ENCODE data around the gene RNASE4.

The RNASE4 gene

DNA sequence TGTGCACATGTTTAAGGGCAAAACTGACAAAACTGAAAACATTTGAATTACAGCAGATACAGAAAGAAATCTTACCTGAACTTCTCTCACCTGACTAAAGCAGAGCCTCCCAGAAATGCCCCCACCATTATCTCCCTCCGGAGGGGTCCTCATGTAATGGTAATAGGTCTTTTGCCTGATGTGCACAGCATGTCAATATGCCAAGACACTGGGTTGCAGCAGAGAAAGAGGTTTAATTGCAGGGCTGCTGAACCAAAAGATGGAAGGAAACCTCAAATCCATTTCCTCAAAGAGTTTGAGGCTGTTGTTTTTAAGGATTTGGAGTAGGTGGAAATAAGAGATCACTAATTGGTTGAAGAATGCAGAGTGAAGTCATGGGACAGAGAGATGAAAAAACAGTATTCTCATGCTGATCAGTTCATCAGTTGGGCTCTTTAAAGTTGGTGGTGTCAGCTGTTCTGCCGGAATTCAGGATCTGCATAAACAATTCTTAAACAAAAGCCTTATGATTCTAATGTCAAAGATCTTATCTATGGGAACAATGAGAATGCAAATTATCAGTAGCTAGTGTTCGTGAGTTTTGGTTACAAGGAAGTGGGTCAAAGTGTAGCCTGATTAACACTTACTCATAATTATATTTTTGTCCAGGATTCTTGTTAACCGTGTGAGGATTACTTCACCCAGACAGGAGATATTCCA, 22.4 kb downstream of the RNASE4 start:
- H3K4me3 ChIP-seq (ENCODE audit: low read depth, low read length): no peak overlapping the region
- TF ChIP-seq, protein P1, sequence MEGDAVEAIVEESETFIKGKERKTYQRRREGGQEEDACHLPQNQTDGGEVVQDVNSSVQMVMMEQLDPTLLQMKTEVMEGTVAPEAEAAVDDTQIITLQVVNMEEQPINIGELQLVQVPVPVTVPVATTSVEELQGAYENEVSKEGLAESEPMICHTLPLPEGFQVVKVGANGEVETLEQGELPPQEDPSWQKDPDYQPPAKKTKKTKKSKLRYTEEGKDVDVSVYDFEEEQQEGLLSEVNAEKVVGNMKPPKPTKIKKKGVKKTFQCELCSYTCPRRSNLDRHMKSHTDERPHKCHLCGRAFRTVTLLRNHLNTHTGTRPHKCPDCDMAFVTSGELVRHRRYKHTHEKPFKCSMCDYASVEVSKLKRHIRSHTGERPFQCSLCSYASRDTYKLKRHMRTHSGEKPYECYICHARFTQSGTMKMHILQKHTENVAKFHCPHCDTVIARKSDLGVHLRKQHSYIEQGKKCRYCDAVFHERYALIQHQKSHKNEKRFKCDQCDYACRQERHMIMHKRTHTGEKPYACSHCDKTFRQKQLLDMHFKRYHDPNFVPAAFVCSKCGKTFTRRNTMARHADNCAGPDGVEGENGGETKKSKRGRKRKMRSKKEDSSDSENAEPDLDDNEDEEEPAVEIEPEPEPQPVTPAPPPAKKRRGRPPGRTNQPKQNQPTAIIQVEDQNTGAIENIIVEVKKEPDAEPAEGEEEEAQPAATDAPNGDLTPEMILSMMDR (IDR thresholded peaks at IDR 0.05; ENCODE audit: low read depth, low read length): no peak

DNA sequence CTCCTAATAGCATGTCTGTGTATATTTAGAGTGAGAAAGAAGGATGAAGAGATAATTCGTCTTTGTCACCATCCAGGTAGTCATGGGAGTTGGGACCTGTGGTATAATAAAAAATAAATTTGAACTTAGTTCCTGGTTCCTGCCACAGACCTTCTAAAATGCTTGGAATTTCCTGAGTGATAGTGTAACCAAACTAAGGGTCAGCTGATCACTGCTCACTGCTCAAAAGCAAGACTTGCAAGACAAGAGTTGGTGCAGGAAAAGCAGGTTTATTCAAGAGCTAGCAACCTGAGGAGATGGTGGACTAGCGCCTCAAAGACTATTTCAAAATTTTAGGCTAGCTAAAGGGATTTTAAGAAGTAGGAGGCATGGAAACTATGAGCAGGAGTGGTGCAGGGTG, 23.3 kb downstream of the RNASE4 start:
- no peak overlapping the region for H3K4me3 ChIP-seq (ENCODE audit: low read depth, low read length)
- TF ChIP-seq, protein P1 (IDR thresholded peaks at IDR 0.05; ENCODE audit: low read depth, low read length): no peak

DNA sequence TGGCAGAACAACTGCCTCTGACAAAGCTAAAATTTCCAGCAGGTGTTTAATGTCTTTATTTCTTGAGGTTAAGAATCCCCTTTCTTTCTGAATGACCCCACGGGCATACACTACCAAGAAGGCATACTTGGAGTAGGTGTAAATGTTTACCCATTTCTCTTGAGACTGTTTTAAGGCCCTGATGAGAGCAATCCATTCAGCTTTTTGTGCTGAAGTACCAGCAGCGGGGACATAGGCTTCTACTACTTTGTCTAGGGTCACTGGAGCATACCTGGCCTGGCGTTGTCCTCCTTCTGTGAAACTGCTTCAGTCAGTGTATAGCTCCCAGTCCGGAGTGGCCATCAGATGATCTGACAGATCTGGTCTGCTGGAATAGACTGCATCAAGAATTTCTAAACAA, 26.9 kb downstream of the RNASE4 start:
- TF ChIP-seq, protein P1 (IDR thresholded peaks at IDR 0.05; ENCODE audit: low read depth, low read length): no peak
- no peak overlapping the region for H3K4me3 ChIP-seq (ENCODE audit: low read depth, low read length)

DNA sequence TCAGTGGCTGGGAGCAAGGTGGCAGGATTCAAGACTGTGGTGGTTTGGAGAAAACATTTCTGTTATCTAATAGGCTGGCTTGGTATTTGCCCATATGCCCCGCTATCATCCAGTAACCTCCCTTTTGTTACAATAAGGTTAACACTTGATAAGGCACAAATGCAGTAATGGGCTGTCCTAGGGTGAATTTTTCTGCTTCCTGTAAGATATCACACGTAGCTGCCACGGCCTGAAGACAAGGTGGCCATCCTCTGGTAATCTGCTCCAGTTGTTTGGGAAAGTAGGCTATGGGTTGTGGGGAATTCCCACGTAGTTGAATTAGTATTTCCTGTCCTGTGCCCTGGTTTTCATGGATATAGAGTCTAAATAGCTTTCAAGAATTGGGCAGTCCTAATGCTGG, 27.3 kb downstream of the RNASE4 start:
- TF ChIP-seq, protein P1 (IDR thresholded peaks at IDR 0.05; ENCODE audit: low read depth, low read length): no peak
- no peak overlapping the region for H3K4me3 ChIP-seq (ENCODE audit: low read depth, low read length)

DNA sequence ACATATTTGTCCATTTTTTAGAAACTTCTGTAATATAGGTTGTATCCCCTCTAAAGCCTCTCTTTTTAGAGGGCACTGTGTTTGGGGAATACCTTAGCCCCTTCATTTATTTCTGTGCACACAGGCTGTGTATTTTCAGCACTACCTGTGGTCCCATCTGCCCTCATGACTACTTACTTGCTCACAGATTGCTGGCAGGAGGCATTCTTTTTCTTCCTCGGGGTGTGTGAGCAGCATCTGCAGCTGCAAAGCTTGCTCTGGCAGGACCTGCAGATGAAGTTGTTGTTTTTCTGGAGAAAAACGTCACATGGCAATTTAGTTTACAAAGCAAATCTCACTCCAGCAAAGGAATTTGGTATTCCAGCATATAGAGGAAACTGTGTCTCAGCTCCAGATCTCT, 28.5 kb downstream of the RNASE4 start:
- H3K4me3 ChIP-seq (ENCODE audit: low read depth, low read length): no peak overlapping the region
- TF ChIP-seq, protein P1 (IDR thresholded peaks at IDR 0.05; ENCODE audit: low read depth, low read length): no peak

DNA sequence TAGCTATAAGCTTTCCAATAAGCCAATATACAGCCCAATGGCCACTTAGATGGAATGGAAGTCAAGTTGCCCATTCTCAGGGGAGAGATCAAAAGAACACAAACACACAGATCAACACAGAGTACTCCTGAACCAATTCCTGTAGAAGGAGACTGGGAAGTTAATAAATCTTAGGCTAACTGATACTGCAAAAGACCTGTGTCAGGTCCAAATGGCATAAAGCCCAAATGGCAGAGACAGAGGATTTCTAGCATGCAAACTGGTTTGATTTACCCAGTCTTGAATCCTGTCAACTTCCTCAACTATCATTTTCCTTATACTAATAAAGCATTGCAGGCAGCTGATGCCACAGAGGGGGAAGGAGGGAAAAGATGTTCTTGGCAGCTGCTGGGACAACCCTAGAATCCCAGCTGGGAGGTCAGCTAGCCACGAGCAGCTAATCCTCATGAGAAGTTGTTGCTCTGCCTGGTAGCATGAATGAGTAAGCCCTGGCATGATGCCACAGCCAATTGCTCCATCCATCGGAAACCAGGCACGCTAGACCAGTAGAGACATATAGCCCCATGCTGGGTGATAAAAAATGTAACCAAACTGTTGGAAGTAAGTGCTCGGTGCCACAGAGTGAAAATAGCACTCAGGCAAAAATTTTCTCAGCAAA, 30.4 kb downstream of the RNASE4 start:
- TF ChIP-seq, protein P1 (IDR thresholded peaks at IDR 0.05; ENCODE audit: low read depth, low read length): no peak
- no peak overlapping the region for H3K4me3 ChIP-seq (ENCODE audit: low read depth, low read length)

DNA sequence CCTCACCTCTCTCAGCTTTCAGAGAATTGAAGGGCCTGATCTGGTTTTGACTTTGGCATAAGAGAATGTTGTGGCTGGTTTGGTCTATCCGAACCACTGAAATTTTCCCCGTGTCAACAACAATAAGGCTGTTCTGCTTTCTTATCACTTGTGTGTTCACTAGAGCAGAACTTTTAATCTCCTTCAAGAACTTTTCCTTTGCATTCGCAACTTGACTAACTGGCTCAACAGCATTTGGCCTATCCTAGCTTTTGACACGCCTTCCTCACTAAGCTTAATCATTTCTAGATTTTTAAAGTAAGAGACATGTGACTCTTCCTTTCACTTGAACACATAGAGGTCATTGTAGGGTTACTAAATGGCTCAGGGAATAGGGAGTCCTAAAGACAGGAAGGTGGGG, 35.4 kb downstream of the RNASE4 start:
- H3K4me3 ChIP-seq (ENCODE audit: low read depth, low read length): no peak overlapping the region
- TF ChIP-seq, protein P1 (IDR thresholded peaks at IDR 0.05; ENCODE audit: low read depth, low read length): no peak

All from WI38 (cell line).